ENCODE data around the gene DCAF5.

Gene DCAF5, protein sequence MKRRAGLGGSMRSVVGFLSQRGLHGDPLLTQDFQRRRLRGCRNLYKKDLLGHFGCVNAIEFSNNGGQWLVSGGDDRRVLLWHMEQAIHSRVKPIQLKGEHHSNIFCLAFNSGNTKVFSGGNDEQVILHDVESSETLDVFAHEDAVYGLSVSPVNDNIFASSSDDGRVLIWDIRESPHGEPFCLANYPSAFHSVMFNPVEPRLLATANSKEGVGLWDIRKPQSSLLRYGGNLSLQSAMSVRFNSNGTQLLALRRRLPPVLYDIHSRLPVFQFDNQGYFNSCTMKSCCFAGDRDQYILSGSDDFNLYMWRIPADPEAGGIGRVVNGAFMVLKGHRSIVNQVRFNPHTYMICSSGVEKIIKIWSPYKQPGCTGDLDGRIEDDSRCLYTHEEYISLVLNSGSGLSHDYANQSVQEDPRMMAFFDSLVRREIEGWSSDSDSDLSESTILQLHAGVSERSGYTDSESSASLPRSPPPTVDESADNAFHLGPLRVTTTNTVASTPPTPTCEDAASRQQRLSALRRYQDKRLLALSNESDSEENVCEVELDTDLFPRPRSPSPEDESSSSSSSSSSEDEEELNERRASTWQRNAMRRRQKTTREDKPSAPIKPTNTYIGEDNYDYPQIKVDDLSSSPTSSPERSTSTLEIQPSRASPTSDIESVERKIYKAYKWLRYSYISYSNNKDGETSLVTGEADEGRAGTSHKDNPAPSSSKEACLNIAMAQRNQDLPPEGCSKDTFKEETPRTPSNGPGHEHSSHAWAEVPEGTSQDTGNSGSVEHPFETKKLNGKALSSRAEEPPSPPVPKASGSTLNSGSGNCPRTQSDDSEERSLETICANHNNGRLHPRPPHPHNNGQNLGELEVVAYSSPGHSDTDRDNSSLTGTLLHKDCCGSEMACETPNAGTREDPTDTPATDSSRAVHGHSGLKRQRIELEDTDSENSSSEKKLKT

DNA sequence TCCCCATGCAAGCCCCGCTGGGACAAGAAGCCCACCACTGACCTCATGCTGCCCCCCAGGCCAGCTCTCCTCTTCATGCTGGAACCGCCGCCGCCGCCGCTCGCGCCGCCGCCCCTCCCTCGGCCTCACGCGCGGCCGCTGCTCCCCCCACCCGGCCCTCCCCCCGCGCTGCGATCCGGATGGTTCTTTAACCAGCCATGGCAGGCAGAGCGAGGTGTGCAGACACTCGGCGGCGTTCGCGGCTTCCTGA lies at the start of gene DCAF5:
Gene DCAF5, minus strand, starts transcription at position 218 of the 250 bp plus-strand sequence. Its CDS starts 141 bp downstream, at position 77.
- peak within 1 kb of the TSS; percentile 93 for H3K27ac ChIP-seq
- H3K4me3 ChIP-seq: peak within 1 kb of the TSS; percentile 83
- peak; percentile 94 for DNase-seq (ENCODE audit: low spot score)
- TF ChIP-seq CTCF (IDR thresholded peaks at IDR 0.05): no peak

GRCh38 chr14:69199786-69200185 lies 46.9 kb upstream of the DCAF5 start:
- Histone ChIP-seq H3K27ac (no peak overlapping the region), H3K4me3 (no peak overlapping the region)
- DNase-seq (ENCODE audit: low spot score): no peak
- TF ChIP-seq CTCF (IDR thresholded peaks at IDR 0.05): no peak

DNA sequence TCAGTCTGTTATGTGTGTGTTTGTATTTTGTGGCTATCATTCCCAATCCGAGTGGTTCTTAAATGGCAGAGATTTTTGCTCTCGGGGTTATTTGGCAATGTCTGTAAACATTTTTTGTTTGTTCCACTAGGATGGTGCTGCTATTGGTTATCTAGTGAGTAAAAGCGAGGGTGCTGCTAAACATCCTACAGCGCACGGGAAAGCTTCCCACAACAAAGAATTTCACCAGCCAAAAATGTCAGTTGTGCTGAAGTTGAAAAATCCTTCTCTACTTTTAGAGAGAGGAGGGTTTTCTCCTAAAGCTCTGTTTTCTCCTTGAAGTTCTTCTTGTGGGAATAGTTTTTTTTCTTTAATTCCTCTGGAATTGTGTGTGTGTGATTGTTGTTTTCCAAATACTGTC lies 40.8 kb upstream of the DCAF5 start:
- Histone ChIP-seq H3K4me3 (no peak overlapping the region), H3K27ac (no peak overlapping the region)
- DNase-seq (ENCODE audit: low spot score): no peak
- TF ChIP-seq CTCF (IDR thresholded peaks at IDR 0.05): no peak

DNA sequence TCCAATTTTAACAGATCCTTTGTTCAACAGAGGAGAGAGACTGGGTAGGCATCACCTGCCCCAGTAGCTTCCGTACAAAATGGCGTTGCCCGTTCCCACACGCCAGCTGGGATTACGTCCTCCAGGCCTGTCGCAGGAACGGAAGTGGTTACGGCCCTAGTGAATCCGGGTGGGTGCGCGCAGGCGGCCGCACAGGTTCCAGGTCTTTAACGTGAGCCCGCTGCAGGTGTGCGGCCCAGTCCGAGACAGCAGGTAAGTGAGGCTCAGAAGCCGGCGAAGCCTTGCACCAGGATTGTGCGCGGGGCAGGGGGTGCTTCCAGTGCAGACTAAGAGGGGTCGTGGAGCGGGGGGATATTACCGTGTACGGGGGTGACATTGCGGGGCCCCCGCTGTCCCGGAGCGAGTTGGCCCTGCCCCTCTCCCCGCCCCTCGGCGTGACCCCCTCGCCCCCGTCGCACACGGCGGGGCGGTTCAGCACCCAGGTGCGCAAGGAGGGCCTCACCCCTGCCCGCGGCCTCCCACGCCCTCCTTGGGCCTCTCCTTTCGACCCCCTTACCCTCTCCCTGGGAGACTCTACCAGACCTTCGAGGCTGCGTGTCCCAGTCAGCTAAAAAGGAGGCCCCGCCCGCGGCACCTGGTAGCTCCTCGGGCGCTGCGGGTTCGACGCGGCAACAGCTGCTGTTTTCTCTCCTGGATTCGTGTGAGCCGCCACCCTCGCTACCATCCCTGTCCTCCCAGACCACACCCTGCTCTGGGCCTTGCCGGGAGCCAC lies 38.6 kb upstream of the DCAF5 start, which contains the start of gene EXD2:
Gene EXD2, plus strand, starts transcription at position 159 of the 772 bp plus-strand sequence. CDS start 17,973 bp downstream, outside the sequence.
- peak within 1 kb of the TSS; percentile 95 for H3K4me3 ChIP-seq
- TF ChIP-seq CTCF (IDR thresholded peaks at IDR 0.05): no peak
- peak; percentile 84 for DNase-seq (ENCODE audit: low spot score)
- peak within 1 kb of the TSS; percentile 62 to 78 for H3K27ac ChIP-seq

DNA sequence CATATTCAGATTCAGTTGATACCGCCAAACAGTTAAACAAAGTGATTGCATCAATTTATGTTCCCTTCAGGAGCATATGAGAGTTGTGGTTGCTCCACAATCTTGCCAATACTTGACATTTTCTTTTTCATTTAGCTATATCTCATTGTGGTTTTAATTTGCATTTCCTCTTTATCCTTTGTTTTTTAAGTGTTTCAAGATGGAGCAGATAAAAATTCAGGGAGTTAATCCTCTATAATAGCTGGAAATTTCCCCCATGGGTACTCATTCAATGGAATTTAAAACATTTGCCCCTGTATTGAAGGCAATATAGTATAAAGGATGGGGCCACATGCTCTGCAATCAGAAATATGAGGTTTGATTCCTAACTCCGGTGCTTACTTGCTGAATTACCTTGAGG lies 37.3 kb upstream of the DCAF5 start:
- DNase-seq (ENCODE audit: low spot score): no peak

More for the DNA sequence above, 37.3 kb upstream of the DCAF5 start:
- Histone ChIP-seq H3K27ac (no peak overlapping the region), H3K4me3 (no peak overlapping the region)
- TF ChIP-seq CTCF (IDR thresholded peaks at IDR 0.05): no peak

All from coronary artery (tissue), 2 donors.